Renal pelvis (tissue), 4 donors: Measurements from ENCODE around the gene SULT1C4. TPM values are rescaled to one million over a fixed set of nuclear protein-coding genes. Genes with fewer than 3 reads are reported as not detected.

Experiments
- DNase-seq: peaks from one replicate; pipeline ENCODE4 v3.0.0-alpha.2; 2013
- polyA plus RNA-seq, 3 donors: library from polyadenylated mRNA; unstranded; fragments of 120-200 nt; gene quantifications; one replicate each; pipeline ENCODE4 v1.2.1, GENCODE V29; 2013; ENCODE audit not compliant: insufficient read length in 3 of 3

The SULT1C4 gene
- polyA plus RNA-seq, 3 donors: 33.9 to 52.1 (median 47.4) TPM

DNA sequence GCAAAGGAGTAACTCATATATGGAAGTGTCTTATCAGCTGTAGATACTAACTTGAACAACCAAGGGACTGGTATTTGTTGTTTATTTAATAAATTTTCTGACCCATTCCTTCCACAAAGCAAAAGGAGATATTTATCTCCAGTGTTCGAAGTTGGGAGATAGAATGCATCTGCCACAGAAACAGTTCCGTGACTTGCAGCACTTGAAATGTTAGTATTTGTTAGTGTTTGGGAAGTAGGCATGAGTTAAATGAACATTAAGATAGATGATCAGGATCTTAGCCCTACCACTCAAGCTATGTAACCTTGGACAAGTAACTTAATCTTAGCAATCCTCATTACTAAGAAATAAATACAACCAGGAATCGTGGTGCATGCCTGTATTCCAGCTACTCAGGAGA is 12.1 kb upstream of the SULT1C4 start:
- no peak for DNase-seq

DNA sequence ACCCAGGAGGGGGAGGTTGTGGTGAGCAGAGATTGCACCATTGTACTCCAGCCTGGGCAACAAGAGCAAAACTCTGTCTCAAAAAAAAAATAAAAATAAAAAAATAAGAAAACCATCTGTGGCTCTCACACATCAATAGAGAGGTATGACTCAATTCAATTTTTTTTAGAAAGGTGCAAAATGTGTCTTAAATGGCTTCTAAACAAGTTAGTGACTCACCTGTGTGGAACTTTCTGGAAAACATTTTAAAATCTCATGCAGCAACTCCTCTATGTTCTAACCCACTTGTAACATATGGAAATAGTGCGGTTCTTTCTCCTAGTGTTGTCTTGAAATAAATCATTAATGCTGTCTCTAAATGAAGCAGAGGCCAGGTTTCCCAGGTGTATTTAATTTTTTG is 10.7 kb upstream of the SULT1C4 start:
- DNase-seq: no peak

DNA sequence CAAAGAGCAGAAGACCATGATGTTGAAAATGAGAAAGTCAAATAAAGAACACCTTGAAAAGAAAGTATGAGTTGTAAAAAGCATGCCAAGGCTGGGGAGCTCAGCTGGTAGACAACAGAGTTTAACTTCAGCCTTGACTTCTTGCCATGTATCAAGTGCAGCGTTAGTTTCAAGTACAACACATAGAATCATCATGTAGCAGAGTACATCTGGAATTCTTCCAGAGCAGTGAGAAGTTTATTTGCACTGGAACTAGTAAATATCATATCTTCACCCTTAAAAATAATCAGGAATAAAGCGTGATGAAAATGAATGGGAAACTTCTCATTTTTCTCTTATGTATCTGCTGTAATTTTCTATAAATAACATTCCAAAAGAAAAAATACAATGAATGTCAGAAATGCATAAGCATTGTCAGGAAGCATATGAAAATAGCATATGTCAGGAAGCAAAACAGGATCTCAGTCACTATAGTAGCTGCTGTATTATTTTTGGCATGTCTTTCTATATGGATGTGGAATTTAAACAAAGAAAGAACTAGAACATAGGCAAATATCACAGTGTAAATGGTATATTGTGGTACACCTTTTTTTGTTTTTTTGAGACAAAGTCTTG is 10.1 kb upstream of the SULT1C4 start:
- no peak for DNase-seq

DNA sequence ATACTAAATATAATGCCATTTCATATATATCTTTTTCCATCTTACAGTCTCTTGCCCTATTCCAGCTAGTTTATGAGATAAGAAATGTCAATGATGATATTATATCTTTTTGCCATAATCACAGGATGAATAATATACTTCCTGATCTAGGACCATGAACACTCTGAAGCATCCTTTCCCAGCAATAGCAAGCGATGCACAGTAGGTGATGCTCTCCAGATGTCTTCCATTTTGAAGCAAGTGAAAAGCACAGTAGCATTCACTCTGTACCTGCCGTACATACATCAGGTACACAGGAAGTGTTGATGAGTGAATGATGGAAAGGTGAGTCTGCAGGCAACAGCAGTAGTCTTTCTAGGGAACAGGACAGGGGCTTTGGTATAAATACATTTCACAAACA is 8.6 kb upstream of the SULT1C4 start:
- DNase-seq: no peak

DNA sequence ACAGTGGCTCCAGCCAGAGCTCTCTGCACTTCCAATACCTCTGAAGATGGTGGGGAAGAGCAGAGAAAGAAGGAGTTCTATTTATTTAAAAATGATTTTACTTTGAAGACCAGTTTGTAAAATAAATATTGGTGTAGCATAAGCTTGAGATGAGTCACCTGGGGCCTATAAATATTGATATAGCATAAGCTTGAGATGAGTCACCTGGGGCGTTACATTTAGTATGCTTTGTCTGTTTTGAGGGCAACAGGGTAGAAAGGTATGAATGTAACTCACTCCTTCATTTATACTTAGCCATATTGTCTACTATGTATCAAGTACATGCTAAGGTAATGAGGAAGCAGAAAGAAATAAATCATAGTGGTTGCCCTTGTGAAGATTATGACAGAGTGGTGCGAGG is 7.7 kb upstream of the SULT1C4 start:
- no peak for DNase-seq

DNA sequence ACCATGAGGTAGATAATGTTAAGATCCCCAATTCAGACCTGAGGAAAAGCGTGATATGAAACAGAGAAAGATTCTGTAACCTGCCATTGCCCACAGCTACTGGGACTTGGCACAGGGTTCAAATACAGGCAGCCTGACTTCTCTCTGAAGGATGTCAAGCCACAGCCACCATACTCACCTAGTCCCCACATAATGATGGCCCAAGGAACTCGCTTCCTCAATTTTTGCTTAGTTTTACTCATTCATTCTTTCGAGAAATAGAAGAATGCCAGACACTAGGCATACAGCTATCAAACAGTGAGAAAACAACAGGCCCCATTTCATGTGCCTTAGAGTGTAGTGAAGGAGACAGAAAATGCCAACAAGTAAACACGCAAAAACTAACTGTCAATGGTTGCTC is 980 bp upstream of the SULT1C4 start:
- DNase-seq: no peak

DNA sequence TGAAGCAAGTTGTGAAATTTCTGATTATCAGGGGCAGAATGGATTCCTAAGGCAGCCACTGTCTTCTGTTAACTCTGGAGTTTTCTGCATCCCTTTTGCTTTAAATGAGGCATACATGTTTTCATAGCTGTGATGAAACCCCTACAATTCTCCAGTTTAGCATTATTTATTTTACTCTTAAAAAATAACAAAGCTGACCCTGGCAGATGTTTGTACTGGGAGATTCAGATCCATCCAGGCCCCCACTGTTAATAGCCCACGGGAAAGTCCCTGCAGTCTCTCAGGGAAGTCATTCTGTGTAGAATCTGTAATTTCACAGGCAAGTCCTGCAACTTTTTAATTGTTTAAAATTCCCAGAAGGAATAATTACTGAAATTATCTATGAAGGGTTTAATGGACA is 353 bp upstream of the SULT1C4 start:
- DNase-seq: no peak

DNA sequence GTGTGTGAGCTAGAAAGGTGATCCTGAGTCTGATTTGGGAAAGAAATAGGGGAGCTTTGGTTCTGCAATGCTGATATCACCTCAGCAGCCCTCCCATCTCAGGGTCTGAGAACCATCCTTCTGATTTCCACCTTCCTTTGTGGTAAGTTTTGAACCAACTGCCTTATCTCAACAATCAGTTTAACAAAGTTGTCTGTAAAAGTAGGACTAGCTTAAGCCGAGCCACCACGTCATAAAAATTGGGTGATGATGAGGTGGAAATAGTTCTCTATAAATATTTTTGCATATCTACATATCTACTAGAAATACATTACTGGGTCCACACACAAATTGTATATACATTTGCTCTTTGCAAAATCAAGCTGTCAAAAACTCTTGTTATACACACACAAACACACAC is 1.1 kb downstream of the SULT1C4 start:
- no peak for DNase-seq

DNA sequence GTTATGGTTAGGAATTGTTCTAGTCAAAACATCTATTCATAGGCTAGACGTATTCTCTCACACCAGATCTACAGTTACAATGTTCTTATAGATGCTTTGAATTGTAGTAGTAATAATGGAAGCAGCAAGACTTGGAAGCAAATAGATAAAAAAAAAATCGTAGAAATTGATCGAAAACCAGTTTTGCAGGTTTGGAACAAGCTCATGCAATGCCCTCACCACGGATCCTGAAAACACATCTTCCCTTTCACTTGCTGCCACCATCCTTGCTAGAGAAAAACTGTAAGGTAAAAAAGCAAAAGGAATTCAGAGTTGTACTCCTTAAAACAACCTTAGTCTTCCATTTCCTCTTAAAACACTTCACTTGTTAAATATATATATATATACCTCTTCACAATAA is 4.4 kb downstream of the SULT1C4 start:
- DNase-seq: no peak

DNA sequence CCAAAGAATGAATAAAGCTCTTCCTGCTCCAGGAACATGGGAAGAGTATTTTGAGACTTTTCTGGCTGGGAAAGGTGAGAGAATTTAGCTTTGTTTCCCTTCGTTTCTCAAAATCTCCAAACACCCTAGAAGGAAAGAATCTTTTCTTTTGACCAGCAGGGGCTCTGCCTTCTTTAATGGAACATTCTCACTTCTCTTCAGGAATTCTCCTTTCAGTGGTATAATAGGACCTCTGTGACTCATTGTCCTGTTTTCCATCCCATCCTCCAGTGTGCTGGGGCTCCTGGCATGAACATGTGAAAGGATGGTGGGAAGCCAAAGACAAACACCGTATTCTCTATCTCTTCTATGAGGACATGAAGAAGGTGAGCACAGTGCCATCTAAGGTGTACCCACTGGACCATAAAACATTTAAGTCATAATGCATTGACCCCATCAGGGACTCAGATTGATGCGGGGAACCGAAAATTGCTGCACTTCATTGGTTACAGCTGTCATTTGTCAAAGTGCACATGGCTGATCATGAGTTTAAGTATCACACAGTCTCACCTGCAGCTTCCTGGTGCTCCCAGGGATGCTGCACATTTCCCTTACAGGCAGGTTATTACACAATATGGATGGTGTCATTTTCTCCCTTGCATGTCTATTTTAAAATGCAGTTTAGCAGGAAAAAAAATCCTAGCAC is 5.5 kb downstream of the SULT1C4 start:
- no peak for DNase-seq

DNA sequence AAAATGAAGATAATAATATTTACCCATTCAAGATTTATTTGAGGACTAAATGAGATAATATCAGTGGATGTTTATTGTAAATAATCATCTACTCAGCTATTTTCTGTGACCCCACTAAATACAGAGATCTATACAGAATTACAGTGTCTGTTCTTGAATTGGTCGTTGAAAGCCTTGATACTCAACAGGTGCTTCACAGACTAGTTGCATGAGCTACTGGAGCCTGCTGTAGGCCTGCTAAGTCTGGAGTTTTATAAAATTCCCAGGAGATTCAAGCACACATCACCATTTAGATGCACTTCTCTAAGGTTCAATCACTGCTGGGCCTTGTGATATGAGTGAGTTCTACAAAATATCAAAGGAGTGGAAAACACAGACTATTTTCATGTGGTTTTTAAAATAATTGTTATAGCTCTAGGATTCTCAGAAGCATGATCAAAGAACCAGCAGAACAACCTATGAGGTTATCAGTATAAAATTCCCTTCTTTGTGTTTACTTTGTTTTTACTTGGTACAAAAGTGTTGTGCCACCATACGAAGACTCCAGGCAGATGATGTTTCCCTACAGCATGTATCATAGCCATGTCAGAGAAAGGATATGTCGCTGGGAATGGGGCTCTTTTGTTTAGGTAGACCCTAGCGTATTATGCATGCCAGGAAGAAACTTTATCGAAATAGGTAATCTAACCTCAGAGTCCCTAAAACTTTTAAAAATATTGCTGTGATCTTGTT is 7.1 kb downstream of the SULT1C4 start:
- DNase-seq: no peak

DNA sequence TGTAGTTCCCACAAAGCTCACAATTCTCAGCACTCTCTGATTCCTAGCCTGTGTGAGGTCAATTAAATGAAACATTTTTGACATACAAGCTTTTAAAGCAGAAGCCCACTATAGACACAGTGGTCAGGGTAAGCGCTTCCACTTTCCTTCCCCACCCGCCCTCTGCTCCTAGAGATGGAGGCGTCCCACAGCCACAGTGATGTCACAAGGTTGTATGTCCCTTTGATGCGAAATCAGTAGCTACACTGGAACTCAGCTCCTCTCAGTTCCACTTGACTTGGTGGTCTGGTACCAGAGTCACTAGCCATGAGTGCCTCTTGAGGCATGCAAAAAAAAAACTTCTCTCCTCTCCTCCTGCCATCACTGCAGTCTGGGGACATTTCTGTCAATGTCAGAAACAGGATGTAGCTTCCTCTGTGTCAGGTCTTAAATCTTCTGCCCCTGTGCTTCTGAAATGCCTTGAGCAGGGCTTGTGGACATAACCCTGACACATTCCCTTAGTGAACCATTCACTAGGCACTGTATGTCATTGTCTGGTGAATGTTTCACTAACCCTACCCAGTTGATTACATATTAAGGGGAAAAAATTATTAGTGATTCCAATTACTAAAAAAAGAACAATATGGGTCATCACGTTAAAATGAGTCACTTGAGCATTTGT is 7.8 kb downstream of the SULT1C4 start:
- DNase-seq: no peak

DNA sequence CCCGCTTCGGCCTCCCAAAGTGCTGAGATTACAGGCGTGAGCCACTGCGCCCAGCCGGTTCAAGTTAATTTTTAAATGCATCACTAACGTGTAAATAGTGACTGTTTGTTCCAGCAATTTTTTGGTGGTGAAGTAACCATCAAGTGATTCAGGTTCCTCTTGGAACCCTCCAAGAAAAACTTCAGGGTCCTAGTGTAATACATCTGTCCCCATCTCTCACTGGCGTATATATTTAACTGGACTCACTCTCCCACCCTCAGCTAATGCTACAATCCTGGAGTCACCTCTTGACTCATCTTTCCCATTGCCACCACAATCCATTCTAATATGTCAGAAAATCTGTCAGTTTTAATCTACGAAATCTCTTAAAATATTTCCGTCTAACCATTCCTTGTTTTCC is 10.3 kb downstream of the SULT1C4 start:
- no peak for DNase-seq

DNA sequence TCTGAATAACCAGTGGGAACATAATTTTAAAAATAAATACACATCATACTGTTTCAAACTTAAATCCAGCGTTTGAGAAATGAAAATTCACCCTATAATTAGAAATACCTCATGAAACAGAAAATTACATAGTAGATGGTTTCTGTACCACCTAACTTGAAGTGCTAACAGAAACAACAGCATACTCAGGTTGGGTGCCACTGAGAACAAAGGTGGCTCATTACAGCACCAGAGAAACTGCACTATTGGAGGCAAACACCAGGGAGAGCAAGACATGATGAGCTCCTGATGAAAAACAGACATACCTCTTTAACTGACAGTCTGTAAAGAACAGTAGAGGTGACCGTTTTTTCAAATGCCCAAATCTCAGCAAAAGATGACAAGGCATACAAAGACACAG is 12.6 kb downstream of the SULT1C4 start:
- no peak for DNase-seq

DNA sequence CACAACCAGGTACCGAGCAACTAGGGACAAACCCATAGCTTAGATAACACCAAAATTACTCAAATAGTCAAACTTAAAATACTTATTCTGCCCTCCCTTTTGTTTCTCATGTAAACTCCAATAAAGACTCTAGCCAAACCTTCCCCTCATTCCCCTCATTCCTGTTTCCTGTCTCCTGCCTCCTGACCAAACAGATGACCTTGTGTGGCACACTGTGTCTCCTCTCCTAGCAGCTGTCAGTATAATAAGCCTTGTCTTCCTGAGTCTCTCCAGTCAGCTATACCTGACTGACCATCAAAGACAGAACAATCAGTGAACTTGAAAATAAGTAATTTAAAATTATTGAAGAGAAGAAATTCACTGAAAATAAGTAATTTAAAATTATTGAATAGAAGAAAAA is 14.3 kb downstream of the SULT1C4 start:
- no peak for DNase-seq

DNA sequence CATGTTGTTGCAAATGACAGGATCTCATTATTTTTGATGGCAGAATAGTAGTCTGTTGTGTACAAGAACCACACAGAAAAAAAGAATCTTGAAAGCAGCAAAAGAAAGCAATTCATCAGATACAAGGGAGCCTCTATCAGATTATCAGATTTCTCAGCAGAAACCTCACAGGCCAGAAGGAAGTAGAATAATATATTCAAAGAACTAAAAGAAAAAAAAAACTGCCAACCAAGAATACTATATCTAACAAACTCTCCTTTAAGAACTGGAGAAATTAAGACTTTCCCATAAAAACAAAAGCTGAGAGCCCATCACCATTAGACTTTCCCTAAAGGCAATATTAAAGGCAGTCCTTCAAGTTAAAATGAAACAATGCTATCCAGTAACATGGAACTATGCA is 15.4 kb downstream of the SULT1C4 start:
- no peak for DNase-seq

DNA sequence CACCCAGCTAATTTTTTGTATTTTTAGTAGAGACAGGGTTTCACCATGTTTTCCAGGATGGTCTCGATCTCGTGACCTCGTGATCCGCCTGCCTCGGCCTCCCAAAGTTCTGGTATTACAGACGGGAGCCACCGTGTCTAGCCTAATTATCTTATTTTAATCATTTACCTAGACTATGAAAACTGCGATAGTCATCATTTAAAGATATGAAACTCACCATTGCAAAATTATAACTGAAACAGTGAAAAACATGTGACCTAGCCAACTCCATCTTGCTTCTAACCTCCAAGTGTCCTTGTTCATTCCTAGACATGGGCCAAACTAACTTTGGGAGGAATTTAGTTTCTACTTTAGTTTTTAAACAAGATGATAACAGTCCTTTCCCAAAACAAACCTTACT is 17.4 kb downstream of the SULT1C4 start:
- DNase-seq: no peak

DNA sequence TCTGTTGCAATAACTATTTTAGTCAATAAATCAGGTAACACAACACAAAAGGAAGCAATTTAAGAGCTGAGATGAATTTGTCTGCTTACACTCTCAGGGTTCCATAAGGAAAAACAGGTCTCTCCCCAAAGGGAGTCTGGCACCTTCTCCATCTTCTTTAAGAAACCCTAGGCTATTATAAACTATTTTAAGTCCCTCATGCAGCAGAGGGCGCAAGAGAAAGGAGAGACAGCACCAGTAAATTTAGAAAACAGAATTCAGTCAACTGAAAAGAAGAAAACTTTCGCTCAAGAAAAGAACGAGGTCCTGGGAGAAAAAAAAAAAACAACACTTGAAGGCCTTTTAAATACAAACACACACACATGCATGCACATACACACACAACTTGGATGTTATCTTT is 19.1 kb downstream of the SULT1C4 start:
- no peak for DNase-seq

DNA sequence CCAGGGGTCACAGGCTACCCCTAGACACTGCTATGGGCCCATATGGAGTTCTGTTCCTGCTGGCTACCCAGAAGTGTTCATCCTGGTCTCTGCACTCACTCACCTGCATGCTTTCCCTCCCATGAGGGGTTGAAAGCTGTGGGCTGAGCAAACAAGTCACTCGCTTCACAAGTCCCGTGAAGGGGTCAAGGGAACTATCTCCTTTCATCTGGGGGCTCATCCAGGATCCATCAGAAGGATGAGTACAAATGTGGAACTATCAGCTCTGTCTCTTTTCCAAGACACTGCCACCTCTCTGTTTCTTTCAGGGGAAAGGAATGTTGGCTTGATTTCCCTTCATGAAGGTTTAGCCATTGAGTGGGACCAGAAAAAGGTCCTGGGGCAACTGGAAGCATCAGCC is 21.7 kb downstream of the SULT1C4 start:
- DNase-seq: no peak

DNA sequence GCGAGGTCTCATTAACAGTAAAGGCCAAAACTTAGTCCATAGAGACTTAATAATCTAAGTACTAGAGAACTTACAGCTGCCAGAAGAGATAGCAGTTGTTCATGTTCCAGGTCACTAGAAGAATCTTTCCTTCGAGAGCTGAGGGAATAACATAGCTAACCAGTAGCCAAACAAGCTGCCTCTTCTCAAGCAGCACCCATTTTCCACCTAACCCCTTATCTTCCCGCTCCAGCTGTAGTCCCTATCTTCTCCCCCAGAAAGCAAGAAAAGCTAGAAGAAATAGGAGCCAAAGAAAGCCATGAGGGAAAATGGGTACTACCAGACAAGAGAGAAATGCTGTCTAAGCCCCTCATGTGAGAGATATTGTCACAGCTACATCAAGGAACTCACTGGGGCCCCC is 24.0 kb downstream of the SULT1C4 start:
- no peak for DNase-seq

DNA sequence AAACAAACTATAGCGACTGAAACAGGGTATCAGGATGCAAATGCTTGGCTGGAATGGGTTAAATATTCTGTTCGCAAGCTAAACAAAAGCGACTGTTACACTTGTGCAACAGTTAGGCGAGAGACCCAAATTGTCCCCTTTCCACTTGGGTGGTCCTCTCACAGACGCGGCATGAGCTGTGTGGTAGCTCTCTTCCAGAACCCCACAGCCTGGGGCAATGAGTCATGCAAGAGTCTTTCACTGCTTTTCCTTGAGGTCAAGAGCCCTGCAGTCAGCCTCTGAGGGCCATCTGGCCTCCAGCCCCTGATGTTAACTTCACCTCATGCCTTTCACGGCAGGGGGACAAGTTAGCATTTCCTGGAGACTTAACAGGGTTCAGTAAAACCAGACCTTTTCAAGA is 25.7 kb downstream of the SULT1C4 start:
- DNase-seq: no peak

DNA sequence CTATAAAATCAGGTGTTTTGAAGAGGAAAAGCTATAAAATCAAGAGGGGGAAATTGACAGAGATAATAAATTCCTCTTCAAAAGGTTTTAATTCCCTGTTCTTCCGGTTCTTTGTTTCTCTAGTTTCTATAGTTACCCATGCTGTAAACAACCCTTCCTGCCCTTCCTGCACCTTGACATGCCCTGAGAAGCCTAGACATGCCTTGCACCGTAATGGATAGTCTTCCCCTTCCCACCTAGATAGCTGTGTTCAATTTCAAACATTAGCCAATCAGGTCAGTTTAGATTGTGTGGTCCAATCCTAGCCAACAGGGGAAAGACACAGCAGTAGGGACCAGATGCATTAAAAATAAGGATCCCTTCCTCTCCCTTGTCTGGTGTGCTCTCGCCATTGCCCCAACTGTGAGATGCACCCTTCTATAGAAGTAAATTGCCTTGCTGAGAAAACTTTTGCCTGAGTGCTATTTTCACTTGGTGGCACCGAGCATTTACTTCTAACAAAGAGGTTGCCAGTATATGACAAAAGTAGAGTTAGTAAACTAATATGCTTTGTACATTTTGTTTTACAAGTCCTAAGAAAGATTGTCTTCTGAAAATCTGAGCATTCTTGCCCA is 27.1 kb downstream of the SULT1C4 start:
- DNase-seq: no peak
